Measurements from ENCODE around the gene RBM43. TPM values are rescaled to one million over a fixed set of nuclear protein-coding genes. Genes with fewer than 3 reads are reported as not detected.

Gene RBM43
- total RNA-seq, 4 donors from 2014 or later, result 1.3 to 3.4 (median 2.0) TPM

- intact Hi-C loops (cut with DNase I), result no loop called here
These were observed 6.4 kb upstream of the RBM43 start for GRCh38 chr2:151268085-151268484.

DNA sequence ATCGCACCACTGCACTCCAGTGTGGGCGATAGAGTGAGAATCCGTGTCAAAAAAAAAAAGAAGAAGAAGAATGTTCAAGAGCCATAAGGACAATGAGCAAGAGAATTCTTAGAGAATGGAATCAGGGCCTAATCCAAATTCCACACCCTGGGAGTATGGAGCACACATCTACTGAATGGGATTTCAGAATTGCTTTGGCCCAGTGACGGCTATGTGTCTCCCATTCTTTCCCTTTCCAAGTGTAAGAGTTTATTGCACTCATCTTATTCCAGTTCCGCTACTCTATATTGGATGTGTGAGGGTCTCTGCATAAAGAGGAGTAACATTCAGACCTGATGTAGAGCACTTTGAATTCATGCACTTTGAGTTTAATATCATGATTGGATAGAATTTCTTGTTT, 5.9 kb upstream of the RBM43 start:
- intact Hi-C loops (cut with DNase I), result no loop called here
- DNase-seq, result no peak
- H3K9me3 ChIP-seq, result no peaks in the 10 kb centered on the region
- H3K4me1 ChIP-seq, result peaks cover 0 to 2% (median 0%) of the 10 kb centered on the region in 3 donors
- H3K27ac ChIP-seq, result no peak overlapping the region
- TF ChIP-seq, protein P1, sequence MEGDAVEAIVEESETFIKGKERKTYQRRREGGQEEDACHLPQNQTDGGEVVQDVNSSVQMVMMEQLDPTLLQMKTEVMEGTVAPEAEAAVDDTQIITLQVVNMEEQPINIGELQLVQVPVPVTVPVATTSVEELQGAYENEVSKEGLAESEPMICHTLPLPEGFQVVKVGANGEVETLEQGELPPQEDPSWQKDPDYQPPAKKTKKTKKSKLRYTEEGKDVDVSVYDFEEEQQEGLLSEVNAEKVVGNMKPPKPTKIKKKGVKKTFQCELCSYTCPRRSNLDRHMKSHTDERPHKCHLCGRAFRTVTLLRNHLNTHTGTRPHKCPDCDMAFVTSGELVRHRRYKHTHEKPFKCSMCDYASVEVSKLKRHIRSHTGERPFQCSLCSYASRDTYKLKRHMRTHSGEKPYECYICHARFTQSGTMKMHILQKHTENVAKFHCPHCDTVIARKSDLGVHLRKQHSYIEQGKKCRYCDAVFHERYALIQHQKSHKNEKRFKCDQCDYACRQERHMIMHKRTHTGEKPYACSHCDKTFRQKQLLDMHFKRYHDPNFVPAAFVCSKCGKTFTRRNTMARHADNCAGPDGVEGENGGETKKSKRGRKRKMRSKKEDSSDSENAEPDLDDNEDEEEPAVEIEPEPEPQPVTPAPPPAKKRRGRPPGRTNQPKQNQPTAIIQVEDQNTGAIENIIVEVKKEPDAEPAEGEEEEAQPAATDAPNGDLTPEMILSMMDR (IDR thresholded peaks at IDR 0.05), result no peak
- no peak for TF ChIP-seq POLR2A (IDR thresholded peaks at IDR 0.05)
- H3K27me3 ChIP-seq, result no peaks in the 10 kb centered on the region
- 97 to 98% methylated on average over 5 of the region's 5 CpGs for WGBS, 2 donors
- peaks cover 0 to 31% (median 0%) of the 10 kb centered on the region in 3 donors for H3K36me3 ChIP-seq
- no peak overlapping the region for H3K4me3 ChIP-seq

More at GRCh38 chr2:151268085-151268484, 6.4 kb upstream of the RBM43 start:
- TF ChIP-seq, protein P1 (IDR thresholded peaks at IDR 0.05), result no peak
- no peak for TF ChIP-seq POLR2A (IDR thresholded peaks at IDR 0.05)
- Histone ChIP-seq H3K4me1 (no peaks in the 10 kb centered on the region), H3K36me3 (peaks cover 0 to 36% (median 0%) of the 10 kb centered on the region in 3 donors), H3K4me3 (no peak overlapping the region), H3K27ac (no peak overlapping the region), H3K9me3 (no peaks in the 10 kb centered on the region), H3K27me3 (no peaks in the 10 kb centered on the region)
- no peak for DNase-seq

GRCh38 chr2:151265991-151266390, 4.3 kb upstream of the RBM43 start:
- no peak for DNase-seq
- H3K36me3 ChIP-seq, result peaks cover 0 to 15% (median 0%) of the 10 kb centered on the region in 3 donors
- no peak overlapping the region for H3K27ac ChIP-seq
- no peaks in the 10 kb centered on the region for H3K9me3 ChIP-seq
- no peaks in the 10 kb centered on the region for H3K27me3 ChIP-seq
- H3K4me1 ChIP-seq, result peaks cover 0 to 9% (median 4%) of the 10 kb centered on the region in 3 donors
- TF ChIP-seq, protein P1 (IDR thresholded peaks at IDR 0.05), result no peak
- no peak for TF ChIP-seq POLR2A (IDR thresholded peaks at IDR 0.05)
- H3K4me3 ChIP-seq, result no peak overlapping the region
- intact Hi-C loops (cut with DNase I), result no loop called here

DNA sequence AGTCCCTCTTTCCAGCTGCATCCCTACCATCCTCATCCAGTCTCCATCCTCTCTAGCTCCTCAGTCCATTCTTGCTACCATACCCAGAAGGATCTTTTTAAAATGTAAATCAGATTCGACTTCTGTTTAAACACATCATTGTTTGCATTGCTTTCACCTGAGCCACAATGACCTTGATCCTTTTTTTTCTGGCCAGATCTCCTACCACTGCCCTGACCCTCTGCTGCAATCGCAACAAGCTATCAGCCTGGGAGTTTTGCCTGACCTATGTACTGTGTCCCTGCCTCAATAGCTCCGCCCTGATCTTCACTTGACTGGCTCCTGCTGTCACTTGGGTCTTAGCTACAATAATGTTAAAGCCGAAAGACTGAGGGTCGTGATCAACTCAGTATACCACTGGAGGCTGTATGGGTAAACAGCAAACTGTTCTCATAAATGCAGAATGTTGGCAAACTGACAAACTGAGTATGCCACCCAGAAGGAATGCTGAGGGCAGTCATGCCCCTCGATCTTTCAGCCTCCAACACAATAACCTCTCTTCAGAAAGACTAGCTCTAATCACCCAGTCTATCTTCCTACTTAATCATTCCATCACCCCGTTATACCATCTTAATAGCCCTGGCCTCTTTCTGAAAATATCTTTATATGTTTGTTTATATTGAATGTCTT, 2.6 kb upstream of the RBM43 start:
- no peaks in the 10 kb centered on the region for H3K36me3 ChIP-seq
- intact Hi-C loops (cut with DNase I), result no loop called here
- 77 to 81% methylated on average over 7 of the region's 7 CpGs for WGBS, 2 donors
- TF ChIP-seq POLR2A (IDR thresholded peaks at IDR 0.05), result no peak
- TF ChIP-seq, protein P1 (IDR thresholded peaks at IDR 0.05), result no peak
- H3K4me1 ChIP-seq, result peaks cover 4 to 23% (median 13%) of the 10 kb centered on the region in 3 donors
- no peak overlapping the region for H3K27ac ChIP-seq
- no peaks in the 10 kb centered on the region for H3K27me3 ChIP-seq
- no peak for DNase-seq
- H3K4me3 ChIP-seq, result no peak overlapping the region
- no peaks in the 10 kb centered on the region for H3K9me3 ChIP-seq

- 82 to 90% methylated on average over 4 to 7 of the region's 8 CpGs for WGBS, 2 donors
- Histone ChIP-seq H3K4me1 (peaks cover 4 to 34% (median 26%) of the 10 kb centered on the region in 3 donors), H3K36me3 (no peaks in the 10 kb centered on the region), H3K27ac (peak overlapping the region in 1 of 4 donors; percentile 97), H3K9me3 (no peaks in the 10 kb centered on the region), H3K4me3 (no peak overlapping the region), H3K27me3 (no peaks in the 10 kb centered on the region)
- no peak for DNase-seq
- no peak for TF ChIP-seq POLR2A (IDR thresholded peaks at IDR 0.05)
- TF ChIP-seq, protein P1 (IDR thresholded peaks at IDR 0.05), result no peak
- intact Hi-C loops (cut with DNase I), result no loop called here
These were observed 966 bp upstream of the RBM43 start for GRCh38 chr2:151262629-151263028.
